ENCODE measurements around the gene TCEAL7.

- TF ChIP-seq, protein P1, sequence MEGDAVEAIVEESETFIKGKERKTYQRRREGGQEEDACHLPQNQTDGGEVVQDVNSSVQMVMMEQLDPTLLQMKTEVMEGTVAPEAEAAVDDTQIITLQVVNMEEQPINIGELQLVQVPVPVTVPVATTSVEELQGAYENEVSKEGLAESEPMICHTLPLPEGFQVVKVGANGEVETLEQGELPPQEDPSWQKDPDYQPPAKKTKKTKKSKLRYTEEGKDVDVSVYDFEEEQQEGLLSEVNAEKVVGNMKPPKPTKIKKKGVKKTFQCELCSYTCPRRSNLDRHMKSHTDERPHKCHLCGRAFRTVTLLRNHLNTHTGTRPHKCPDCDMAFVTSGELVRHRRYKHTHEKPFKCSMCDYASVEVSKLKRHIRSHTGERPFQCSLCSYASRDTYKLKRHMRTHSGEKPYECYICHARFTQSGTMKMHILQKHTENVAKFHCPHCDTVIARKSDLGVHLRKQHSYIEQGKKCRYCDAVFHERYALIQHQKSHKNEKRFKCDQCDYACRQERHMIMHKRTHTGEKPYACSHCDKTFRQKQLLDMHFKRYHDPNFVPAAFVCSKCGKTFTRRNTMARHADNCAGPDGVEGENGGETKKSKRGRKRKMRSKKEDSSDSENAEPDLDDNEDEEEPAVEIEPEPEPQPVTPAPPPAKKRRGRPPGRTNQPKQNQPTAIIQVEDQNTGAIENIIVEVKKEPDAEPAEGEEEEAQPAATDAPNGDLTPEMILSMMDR (IDR thresholded peaks at IDR 0.05), result no peak
- no peak for TF ChIP-seq POLR2AphosphoS5 (IDR thresholded peaks at IDR 0.05)
Observed at GRCh38 chrX:103369479-103369878, 39.4 kb downstream of the TCEAL7 start.

Measured in gastroesophageal sphincter (tissue), 3 donors.